NCI-H460 (cell line): ENCODE measurements around the gene SDHB. TPM values are rescaled to one million over a fixed set of nuclear protein-coding genes. Genes with fewer than 3 reads are reported as not detected.
A peak's percentile ranks its signal among the peaks of the same experiment; 100 is the strongest.

ENCODE experiments used
- DNase-seq: peaks from one replicate; pipeline ENCODE4 v3.0.0-alpha.2; 2016; ENCODE audit warnings: low read depth; ENCODE audit errors: extremely low read depth
- total RNA-seq: library from RNA; depleted of rRNA; stranded (reverse); fragments of >200 nt; shearing (Covaris generic); gene quantifications from 2 replicates; pipeline ENCODE4 v1.2.3, GENCODE V29; 2014

Gene SDHB
- total RNA-seq, 1 experiment from 2014 or later, result 233 TPM

- no peak for DNase-seq
Observed at GRCh38 chr1:17052641-17053040, 1.2 kb downstream of the SDHB start.

- DNase-seq, result no peak
Observed at GRCh38 chr1:17052038-17052437, 1.8 kb downstream of the SDHB start.

- no peak for DNase-seq
Observed at GRCh38 chr1:17047924-17048323, 5.9 kb downstream of the SDHB start.

GRCh38 chr1:17046334-17046657 lies 7.5 kb downstream of the SDHB start:
- DNase-seq, result no peak

- DNase-seq, result peak; percentile 36
Observed at GRCh38 chr1:17045634-17046333, 8.0 kb downstream of the SDHB start.

- no peak for DNase-seq
Observed at GRCh38 chr1:17045150-17045549, 8.7 kb downstream of the SDHB start.

- DNase-seq, result no peak
Observed at GRCh38 chr1:17043676-17044075, 10.2 kb downstream of the SDHB start.

GRCh38 chr1:17040135-17040534 lies 13.7 kb downstream of the SDHB start:
- DNase-seq, result no peak

GRCh38 chr1:17039522-17039921 lies 14.3 kb downstream of the SDHB start:
- no peak for DNase-seq

- no peak for DNase-seq
Observed at GRCh38 chr1:17033481-17033880, 20.4 kb downstream of the SDHB start.

- DNase-seq, result no peak
Observed at GRCh38 chr1:17032741-17033140, 21.1 kb downstream of the SDHB start.

GRCh38 chr1:17031436-17031835 lies 22.4 kb downstream of the SDHB start:
- no peak for DNase-seq

GRCh38 chr1:17030206-17030605 lies 23.6 kb downstream of the SDHB start:
- DNase-seq, result no peak

- DNase-seq, result no peak
Observed at GRCh38 chr1:17028662-17029188, 25.1 kb downstream of the SDHB start.

- no peak for DNase-seq
Observed at GRCh38 chr1:17027900-17028299, 25.9 kb downstream of the SDHB start.

- DNase-seq, result no peak
Observed at GRCh38 chr1:17027403-17027802, 26.4 kb downstream of the SDHB start.

- DNase-seq, result no peak
Observed at GRCh38 chr1:17024721-17025120, 29.1 kb downstream of the SDHB start.

GRCh38 chr1:17023573-17023972 lies 30.3 kb downstream of the SDHB start:
- DNase-seq, result no peak

GRCh38 chr1:17023102-17023501 lies 30.7 kb downstream of the SDHB start:
- DNase-seq, result no peak

- DNase-seq, result no peak
Observed at GRCh38 chr1:17021896-17022295, 31.9 kb downstream of the SDHB start.

- no peak for DNase-seq
Observed at GRCh38 chr1:17020502-17020901, 33.3 kb downstream of the SDHB start.

GRCh38 chr1:17018849-17019248 lies 35.0 kb downstream of the SDHB start:
- no peak for DNase-seq

- DNase-seq, result no peak
Observed at GRCh38 chr1:17017435-17017834, 36.4 kb downstream of the SDHB start.
